ENCODE results near the gene CHST1. TPM values are rescaled to one million over a fixed set of nuclear protein-coding genes. Genes with fewer than 3 reads are reported as not detected.

CHST1 gene
- total RNA-seq, 1 donor from 2014 or later, result not detected

- Histone ChIP-seq H3K79me2 (ENCODE audit: low read depth) (no peaks in the 10 kb centered on the region), H3K9me3 (ENCODE audit: low read depth) (no peaks in the 10 kb centered on the region), H3K27me3 (peaks cover 5% of the 10 kb centered on the region), H3K4me3 (no peak overlapping the region), H3F3A (ENCODE audit: low read depth) (peaks cover 11% of the 10 kb centered on the region), H3K4me2 (no peak overlapping the region), H3K9ac (no peak overlapping the region), H3K4me1 (peaks cover 21% of the 10 kb centered on the region), H2AFZ (replicated peaks) (no peak overlapping the region), H4K20me1 (ENCODE audit: low read depth) (no peaks in the 10 kb centered on the region), H3K27ac (no peak overlapping the region), H3K36me3 (no peaks in the 10 kb centered on the region)
- TF ChIP-seq EZH2 (IDR thresholded peaks at IDR 0.05) (no peak), CTCF (IDR thresholded peaks at IDR 0.05) (no peak), EZH2phosphoT487 (IDR thresholded peaks at IDR 0.05) (no peak)
- Mint-ChIP-seq H3K9me3 (peaks cover 5% of the 10 kb centered on the region), H3K4me3 (no peak overlapping the region), H3K36me3 (no peaks in the 10 kb centered on the region), H3K27ac (no peak overlapping the region), H3K27me3 (ENCODE audit: insufficient read depth, low read depth) (peaks cover 6% of the 10 kb centered on the region), H3K4me1 (peaks cover 16% of the 10 kb centered on the region)
- peak; percentile 0 for DNase-seq (ENCODE audit: low spot score)
Measured at GRCh38 chr11:45644981-45645889, 20.2 kb downstream of the CHST1 start.

- Histone ChIP-seq H3K79me2 (ENCODE audit: low read depth) (no peaks in the 10 kb centered on the region), H3K4me2 (no peak overlapping the region), H3K9me3 (ENCODE audit: low read depth) (no peaks in the 10 kb centered on the region), H3K36me3 (no peaks in the 10 kb centered on the region), H4K20me1 (ENCODE audit: low read depth) (no peaks in the 10 kb centered on the region), H3K4me1 (peaks cover 20% of the 10 kb centered on the region), H3K9ac (no peak overlapping the region), H3K27ac (no peak overlapping the region), H2AFZ (replicated peaks) (no peak overlapping the region), H3K27me3 (peaks cover 5% of the 10 kb centered on the region), H3F3A (ENCODE audit: low read depth) (peaks cover 11% of the 10 kb centered on the region), H3K4me3 (no peak overlapping the region)
- peaks cover 7% of the 10 kb centered on the region for H3K27me3 Mint-ChIP-seq (ENCODE audit: insufficient read depth, low read depth)
- TF ChIP-seq EZH2 (IDR thresholded peaks at IDR 0.05) (no peak), EZH2phosphoT487 (IDR thresholded peaks at IDR 0.05) (no peak), CTCF (IDR thresholded peaks at IDR 0.05) (no peak)
- H3K4me1 Mint-ChIP-seq, result peaks cover 14% of the 10 kb centered on the region
- no peak overlapping the region for H3K4me3 Mint-ChIP-seq
- no peaks in the 10 kb centered on the region for H3K36me3 Mint-ChIP-seq
- no peak for DNase-seq (ENCODE audit: low spot score)
- H3K27ac Mint-ChIP-seq, result peak overlapping the region; percentile 16
- peaks cover 10% of the 10 kb centered on the region for H3K9me3 Mint-ChIP-seq
Measured at GRCh38 chr11:45643598-45644260, 21.7 kb downstream of the CHST1 start.

- no peak overlapping the region for H2AFZ ChIP-seq (replicated peaks)
- H3K36me3 Mint-ChIP-seq, result no peaks in the 10 kb centered on the region
Measured at GRCh38 chr11:45641961-45642360, 23.5 kb downstream of the CHST1 start.

More at GRCh38 chr11:45641961-45642360, 23.5 kb downstream of the CHST1 start:
- no peaks in the 10 kb centered on the region for H3K36me3 ChIP-seq
- no peaks in the 10 kb centered on the region for H3F3A ChIP-seq (ENCODE audit: low read depth)
- no peak overlapping the region for H3K27ac ChIP-seq
- no peaks in the 10 kb centered on the region for H3K9me3 ChIP-seq (ENCODE audit: low read depth)
- H3K4me1 Mint-ChIP-seq, result no peaks in the 10 kb centered on the region
- no peak overlapping the region for H3K9ac ChIP-seq
- no peak overlapping the region for H3K4me3 Mint-ChIP-seq
- DNase-seq (ENCODE audit: low spot score), result peak; percentile 0
- peaks cover 2% of the 10 kb centered on the region for H3K4me1 ChIP-seq
- no peaks in the 10 kb centered on the region for H4K20me1 ChIP-seq (ENCODE audit: low read depth)
- H3K9me3 Mint-ChIP-seq, result peaks cover 13% of the 10 kb centered on the region
- H3K4me2 ChIP-seq, result no peak overlapping the region
- H3K27ac Mint-ChIP-seq, result no peak overlapping the region
- H3K27me3 Mint-ChIP-seq (ENCODE audit: insufficient read depth, low read depth), result peaks cover 7% of the 10 kb centered on the region
- TF ChIP-seq EZH2 (IDR thresholded peaks at IDR 0.05) (no peak), CTCF (IDR thresholded peaks at IDR 0.05) (no peak), EZH2phosphoT487 (IDR thresholded peaks at IDR 0.05) (no peak)
- no peak overlapping the region for H3K4me3 ChIP-seq
- H3K27me3 ChIP-seq, result peaks cover 5% of the 10 kb centered on the region
- no peaks in the 10 kb centered on the region for H3K79me2 ChIP-seq (ENCODE audit: low read depth)
